COLO668 (cell line): ENCODE data around the gene DCAF11.

ENCODE experiments used
- DNase-seq: peaks from one replicate; lab custom pipeline; 2025; ENCODE audit not compliant: unreplicated experiment; lab: John Stamatoyannopoulos, UW

Gene DCAF11

GRCh38 chr14:24078146-24078545 is 36.4 kb upstream of the DCAF11 start:
- no peak for DNase-seq

- DNase-seq: no peak
These were observed 35.0 kb upstream of the DCAF11 start for GRCh38 chr14:24079491-24080141.

GRCh38 chr14:24080142-24080530 is 34.4 kb upstream of the DCAF11 start:
- no peak for DNase-seq

GRCh38 chr14:24080888-24081738 is 33.5 kb upstream of the DCAF11 start:
- DNase-seq: peak; percentile 82

GRCh38 chr14:24081739-24082211 is 32.8 kb upstream of the DCAF11 start:
- no peak for DNase-seq

- no peak for DNase-seq
These were observed 32.0 kb upstream of the DCAF11 start for GRCh38 chr14:24082411-24083080.

- no peak for DNase-seq
These were observed 31.1 kb upstream of the DCAF11 start for GRCh38 chr14:24083462-24083861.

- no peak for DNase-seq
These were observed 30.1 kb upstream of the DCAF11 start for GRCh38 chr14:24084440-24084839.

- DNase-seq: no peak
These were observed 29.4 kb upstream of the DCAF11 start for GRCh38 chr14:24085215-24085614.

GRCh38 chr14:24086193-24086955 is 28.2 kb upstream of the DCAF11 start:
- DNase-seq: no peak

GRCh38 chr14:24087004-24087403 is 27.6 kb upstream of the DCAF11 start:
- DNase-seq: no peak

- no peak for DNase-seq
These were observed 26.5 kb upstream of the DCAF11 start for GRCh38 chr14:24088095-24088494.

- DNase-seq: no peak
These were observed 24.7 kb upstream of the DCAF11 start for GRCh38 chr14:24089890-24090289.

GRCh38 chr14:24092110-24092504 is 22.5 kb upstream of the DCAF11 start:
- no peak for DNase-seq

GRCh38 chr14:24092505-24093206 is 21.9 kb upstream of the DCAF11 start:
- no peak for DNase-seq

GRCh38 chr14:24093207-24093900 is 21.2 kb upstream of the DCAF11 start:
- DNase-seq: no peak

- peak; percentile 91 for DNase-seq
These were observed 20.4 kb upstream of the DCAF11 start, which contains the start of gene PCK2 for GRCh38 chr14:24093901-24094840. Gene PCK2 (plus strand): TSS chr14:24094311. CDS start chr14:24094406, 95 bp downstream.

GRCh38 chr14:24094841-24095270 is 19.7 kb upstream of the DCAF11 start:
- DNase-seq: peak; percentile 48
